ENCODE data around the gene RBP3. TPM values are rescaled to one million over a fixed set of nuclear protein-coding genes. Genes with fewer than 3 reads are reported as not detected.

RBP3 gene
- total and polyA plus RNA-seq, 2 of the 4 experiments (the other 2 are of a cell fraction) = not detected

DNA sequence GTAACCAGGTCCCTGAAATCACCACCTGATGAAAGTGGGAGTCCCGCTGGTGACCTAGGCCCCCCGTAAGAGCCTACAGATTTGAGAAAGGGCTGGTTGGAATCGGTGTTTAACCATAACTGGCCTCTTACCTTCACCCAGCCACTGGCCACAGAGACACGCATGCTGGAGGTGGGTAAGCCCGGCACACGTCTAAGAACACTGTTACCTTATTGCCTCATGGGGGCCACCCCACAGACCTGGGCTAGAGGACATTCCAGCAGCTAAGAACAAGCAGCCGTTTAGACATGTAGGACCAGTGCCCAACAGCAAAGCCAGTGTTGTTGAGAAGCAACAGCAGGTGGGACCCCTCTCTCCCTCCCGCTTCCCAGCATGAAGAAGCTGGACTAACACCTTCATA, 28.4 kb upstream of the RBP3 start:
- dilution Hi-C loops (cut with HindIII; ENCODE audit: low sequenced_read_pairs, unreplicated experiment) (no loop called here), in situ Hi-C loops (cut with MboI; ENCODE audit: low sequenced_read_pairs) (no loop called here), intact Hi-C loops (cut with micrococcal nuclease) (loop anchor here (10.0 kb wide), 1 partner anchor 325 kb away; no protein-coding TSS in a partner anchor)
- H3K4ac ChIP-seq (ENCODE audit: low read depth, low read length) = no peak overlapping the region
- ChIA-PET POLR2A (ENCODE audit: unreplicated experiment) (no interaction called here), CTCF (no interaction called here)
- no peaks in the 10 kb centered on the region for H3K36me3 ChIP-seq (ENCODE audit: control insufficient read depth, insufficient read depth, low read length)
- H2BK15ac ChIP-seq (ENCODE audit: low read depth, low read length) = no peak overlapping the region
- BruUV-seq (replicated peaks) = no TSS peak
- H3K4me3 ChIP-seq (ENCODE audit: insufficient read depth, low read depth, low read length) = no peak overlapping the region
- ATAC-seq (ENCODE audit: low read depth) (no peak), DNase-seq (no peak)
- H3K4me2 ChIP-seq (ENCODE audit: low read depth, low read length) = no peak overlapping the region
- no peaks in the 10 kb centered on the region for H3K9me1 ChIP-seq (ENCODE audit: insufficient read depth, low read length)
- no peak overlapping the region for H3K56ac ChIP-seq (ENCODE audit: extremely low read depth, insufficient read depth, low read length)
- no peak overlapping the region for H3K18ac ChIP-seq (ENCODE audit: low read depth, low read length)
- H3K23ac ChIP-seq (ENCODE audit: low read depth, low read length) = no peak overlapping the region
- H3K27ac ChIP-seq (ENCODE audit: insufficient read depth, low read length) = no peak overlapping the region
- H2BK5ac ChIP-seq (ENCODE audit: low read depth, low read length, poor library complexity, severe bottlenecking) = no peak overlapping the region
- H4K20me1 ChIP-seq (ENCODE audit: insufficient read depth, low read length) = no peaks in the 10 kb centered on the region
- H2AFZ ChIP-seq (replicated peaks; ENCODE audit: low read length, poor library complexity) = no peak overlapping the region
- H2AK5ac ChIP-seq (ENCODE audit: low read depth, low read length) = no peak overlapping the region
- WGBS, 2 experiments (ENCODE audit: extremely low coverage in 2 of 2, insufficient read length in 1 of 2) = no CpG with 5 or more reads among the region's 8 CpGs
- no peak overlapping the region for H3K9ac ChIP-seq (ENCODE audit: low read depth, low read length)
- H2AK9ac ChIP-seq (replicated peaks; ENCODE audit: low read depth, low read length, poor library complexity) = no peak overlapping the region
- H4K5ac ChIP-seq (ENCODE audit: low read depth, low read length) = no peak overlapping the region
- no peak overlapping the region for H3K14ac ChIP-seq (replicated peaks; ENCODE audit: low read depth, low read length)
- no peaks in the 10 kb centered on the region for H3K4me1 ChIP-seq (ENCODE audit: control insufficient read depth, insufficient read depth, low read length)
- no peak overlapping the region for H4K8ac ChIP-seq (ENCODE audit: low read depth in 2 of 2, low read length in 2 of 2)
- no peak for TF ChIP-seq RAD21 (IDR thresholded peaks at IDR 0.05; ENCODE audit: low read length)
- TF ChIP-seq RCOR1 (IDR thresholded peaks at IDR 0.05; ENCODE audit: insufficient replicate concordance, low read length) = no peak
- no peak for TF ChIP-seq MAZ (IDR thresholded peaks at IDR 0.05; ENCODE audit: borderline replicate concordance, low read depth, low read length)
- TF ChIP-seq, protein P1, sequence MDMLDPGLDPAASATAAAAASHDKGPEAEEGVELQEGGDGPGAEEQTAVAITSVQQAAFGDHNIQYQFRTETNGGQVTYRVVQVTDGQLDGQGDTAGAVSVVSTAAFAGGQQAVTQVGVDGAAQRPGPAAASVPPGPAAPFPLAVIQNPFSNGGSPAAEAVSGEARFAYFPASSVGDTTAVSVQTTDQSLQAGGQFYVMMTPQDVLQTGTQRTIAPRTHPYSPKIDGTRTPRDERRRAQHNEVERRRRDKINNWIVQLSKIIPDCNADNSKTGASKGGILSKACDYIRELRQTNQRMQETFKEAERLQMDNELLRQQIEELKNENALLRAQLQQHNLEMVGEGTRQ (IDR thresholded peaks at IDR 0.05; ENCODE audit: low read depth, low read length) = no peak
- peaks cover 39% of the 10 kb centered on the region for H3K27me3 ChIP-seq (ENCODE audit: control insufficient read depth, insufficient read depth, low read length)
- H2BK20ac ChIP-seq (ENCODE audit: low read depth, low read length) = no peak overlapping the region
- H2BK120ac ChIP-seq (ENCODE audit: low read depth, low read length) = no peak overlapping the region
- no peaks in the 10 kb centered on the region for H3K79me1 ChIP-seq (ENCODE audit: low read depth in 1 of 2, low read length in 2 of 2)
- H3K9me3 ChIP-seq (ENCODE audit: control insufficient read depth, insufficient read depth, low read length) = no peaks in the 10 kb centered on the region
- no peak overlapping the region for H4K91ac ChIP-seq (ENCODE audit: insufficient read depth, low read depth, low read length)

All from IMR-90 (cell line).